Measurements from ENCODE around the gene GDI2.
A peak's percentile ranks its signal among the peaks of the same experiment; 100 is the strongest.
"Not testable (repeated sequence)": the region's sequence is repeated elsewhere in the genome, so short reads cannot be mapped to it uniquely, and the experiment has no call there.

Gene GDI2

GRCh38 chr10:5813341-5814109 lies at the start of gene GDI2:
Gene GDI2, minus strand, starts transcription at chr10:5813434. Its CDS starts 176 bp downstream, at chr10:5813258.
- DNase-seq: peak; percentile 79

GRCh38 chr10:5862360-5862961 lies 49.2 kb upstream of the GDI2 start:
- DNase-seq: no peak

- DNase-seq: no peak
Observed at GRCh38 chr10:5860066-5860465, 46.8 kb upstream of the GDI2 start.

- no peak for DNase-seq
Observed at GRCh38 chr10:5858811-5859210, 45.6 kb upstream of the GDI2 start.

- DNase-seq: no peak
Observed at GRCh38 chr10:5856701-5857004, 43.4 kb upstream of the GDI2 start.

- DNase-seq: no peak
Observed at GRCh38 chr10:5855979-5856700, 42.9 kb upstream of the GDI2 start.

GRCh38 chr10:5854131-5854475 lies 40.9 kb upstream of the GDI2 start:
- no peak for DNase-seq

GRCh38 chr10:5846667-5847066 lies 33.4 kb upstream of the GDI2 start:
- DNase-seq: not testable (repeated sequence)

GRCh38 chr10:5844345-5845055 lies 31.3 kb upstream of the GDI2 start:
- DNase-seq: no peak

- no peak for DNase-seq
Observed at GRCh38 chr10:5843686-5844344, 30.6 kb upstream of the GDI2 start.

GRCh38 chr10:5841965-5842364 lies 28.7 kb upstream of the GDI2 start:
- no peak for DNase-seq

GRCh38 chr10:5840314-5841307 lies 27.4 kb upstream of the GDI2 start:
- no peak for DNase-seq

GRCh38 chr10:5836181-5836580 lies 22.9 kb upstream of the GDI2 start:
- DNase-seq: not testable (repeated sequence)

GRCh38 chr10:5835446-5836095 lies 22.3 kb upstream of the GDI2 start:
- no peak for DNase-seq

- DNase-seq: no peak
Observed at GRCh38 chr10:5833814-5834213, 20.6 kb upstream of the GDI2 start.

- no peak for DNase-seq
Observed at GRCh38 chr10:5832946-5833345, 19.7 kb upstream of the GDI2 start.

- DNase-seq: no peak
Observed at GRCh38 chr10:5831446-5831782, 18.2 kb upstream of the GDI2 start.

GRCh38 chr10:5830629-5831445 lies 17.6 kb upstream of the GDI2 start:
- no peak for DNase-seq

- DNase-seq: no peak
Observed at GRCh38 chr10:5829267-5829666, 16.0 kb upstream of the GDI2 start.

GRCh38 chr10:5828725-5829124 lies 15.5 kb upstream of the GDI2 start:
- DNase-seq: no peak
